Epithelial cell of proximal tubule (primary cell): ENCODE results near the gene MRPL14. TPM values are rescaled to one million over a fixed set of nuclear protein-coding genes. Genes with fewer than 3 reads are reported as not detected.
A peak's percentile ranks its signal among the peaks of the same experiment; 100 is the strongest.

Source experiments
- DNase-seq: peaks from one replicate; pipeline ENCODE4 v3.0.0-alpha.2; 2011; ENCODE audit warnings: low read depth
- H3K4me3 ChIP-seq: 2 replicates; pipeline ENCODE4 v1.5.1; 2011; ENCODE audit warnings: low read depth, mild to moderate bottlenecking, low read length
- total RNA-seq: library from RNA; depleted of rRNA; stranded (reverse); fragments of >200 nt; gene quantifications from 2 replicates; pipeline ENCODE4 v1.2.3, GENCODE V29; 2015
- TF ChIP-seq, protein P1 (sequence below): conservative IDR thresholded peaks from 2 replicates; pipeline ENCODE4 v1.5.1; 2012; ENCODE audit warnings: low read depth, mild to moderate bottlenecking, low read length

Gene MRPL14
- total RNA-seq, 1 donor from 2014 or later = 95.5 TPM

DNA sequence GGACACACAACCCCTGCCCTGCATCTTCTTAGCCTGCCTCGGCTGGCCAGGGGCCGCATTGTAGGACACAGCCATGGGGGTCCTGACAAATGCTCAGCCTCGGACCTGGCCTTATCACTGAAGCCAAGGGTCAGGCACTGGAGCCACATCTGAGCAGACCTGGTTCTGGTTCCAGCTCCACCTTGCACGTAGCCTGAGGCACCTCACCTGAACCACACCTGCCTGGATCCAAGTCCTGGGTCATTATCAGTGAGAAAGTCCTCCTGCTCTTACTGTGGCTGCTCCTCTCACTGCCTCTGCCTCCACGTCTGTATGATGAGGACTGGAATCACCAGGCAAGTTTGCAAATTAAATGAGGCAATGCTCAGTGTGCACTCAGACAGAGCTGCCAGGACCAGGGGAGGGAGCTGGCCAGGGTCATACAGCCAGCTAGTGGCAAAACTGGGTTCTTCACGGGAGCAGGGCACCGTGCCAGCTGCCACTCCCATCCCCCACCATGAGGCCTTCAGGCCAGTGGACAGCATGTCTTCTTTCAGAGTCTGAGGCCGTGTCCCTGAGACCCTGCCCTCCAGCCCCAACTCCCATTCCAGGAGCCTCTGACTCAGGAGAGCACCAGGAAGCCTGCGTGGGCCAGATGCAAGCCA is 40.2 kb downstream of the MRPL14 start:
- no peak overlapping the region for H3K4me3 ChIP-seq
- TF ChIP-seq, protein P1, sequence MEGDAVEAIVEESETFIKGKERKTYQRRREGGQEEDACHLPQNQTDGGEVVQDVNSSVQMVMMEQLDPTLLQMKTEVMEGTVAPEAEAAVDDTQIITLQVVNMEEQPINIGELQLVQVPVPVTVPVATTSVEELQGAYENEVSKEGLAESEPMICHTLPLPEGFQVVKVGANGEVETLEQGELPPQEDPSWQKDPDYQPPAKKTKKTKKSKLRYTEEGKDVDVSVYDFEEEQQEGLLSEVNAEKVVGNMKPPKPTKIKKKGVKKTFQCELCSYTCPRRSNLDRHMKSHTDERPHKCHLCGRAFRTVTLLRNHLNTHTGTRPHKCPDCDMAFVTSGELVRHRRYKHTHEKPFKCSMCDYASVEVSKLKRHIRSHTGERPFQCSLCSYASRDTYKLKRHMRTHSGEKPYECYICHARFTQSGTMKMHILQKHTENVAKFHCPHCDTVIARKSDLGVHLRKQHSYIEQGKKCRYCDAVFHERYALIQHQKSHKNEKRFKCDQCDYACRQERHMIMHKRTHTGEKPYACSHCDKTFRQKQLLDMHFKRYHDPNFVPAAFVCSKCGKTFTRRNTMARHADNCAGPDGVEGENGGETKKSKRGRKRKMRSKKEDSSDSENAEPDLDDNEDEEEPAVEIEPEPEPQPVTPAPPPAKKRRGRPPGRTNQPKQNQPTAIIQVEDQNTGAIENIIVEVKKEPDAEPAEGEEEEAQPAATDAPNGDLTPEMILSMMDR = peak; percentile 15
- no peak for DNase-seq

DNA sequence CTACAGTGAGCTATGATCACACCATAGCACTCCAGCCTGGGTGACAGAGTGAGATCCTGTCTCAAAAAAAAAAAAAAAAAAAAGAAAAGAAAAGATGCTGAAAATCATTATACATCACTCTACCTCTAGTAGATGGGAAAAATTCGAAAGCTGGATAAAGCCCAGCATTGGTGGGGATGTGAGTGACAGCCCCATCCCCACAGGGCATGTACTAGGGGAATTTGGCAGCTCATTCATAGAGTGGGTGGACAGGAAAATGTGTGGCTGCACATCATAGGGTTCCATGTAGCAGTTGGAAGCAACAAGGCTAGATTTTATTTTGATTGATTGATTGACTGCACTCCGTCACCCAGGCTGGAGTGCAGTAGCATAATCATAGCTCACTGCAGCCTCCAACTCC is 42.0 kb downstream of the MRPL14 start:
- DNase-seq = no peak
- TF ChIP-seq, protein P1 = no peak
- no peak overlapping the region for H3K4me3 ChIP-seq

DNA sequence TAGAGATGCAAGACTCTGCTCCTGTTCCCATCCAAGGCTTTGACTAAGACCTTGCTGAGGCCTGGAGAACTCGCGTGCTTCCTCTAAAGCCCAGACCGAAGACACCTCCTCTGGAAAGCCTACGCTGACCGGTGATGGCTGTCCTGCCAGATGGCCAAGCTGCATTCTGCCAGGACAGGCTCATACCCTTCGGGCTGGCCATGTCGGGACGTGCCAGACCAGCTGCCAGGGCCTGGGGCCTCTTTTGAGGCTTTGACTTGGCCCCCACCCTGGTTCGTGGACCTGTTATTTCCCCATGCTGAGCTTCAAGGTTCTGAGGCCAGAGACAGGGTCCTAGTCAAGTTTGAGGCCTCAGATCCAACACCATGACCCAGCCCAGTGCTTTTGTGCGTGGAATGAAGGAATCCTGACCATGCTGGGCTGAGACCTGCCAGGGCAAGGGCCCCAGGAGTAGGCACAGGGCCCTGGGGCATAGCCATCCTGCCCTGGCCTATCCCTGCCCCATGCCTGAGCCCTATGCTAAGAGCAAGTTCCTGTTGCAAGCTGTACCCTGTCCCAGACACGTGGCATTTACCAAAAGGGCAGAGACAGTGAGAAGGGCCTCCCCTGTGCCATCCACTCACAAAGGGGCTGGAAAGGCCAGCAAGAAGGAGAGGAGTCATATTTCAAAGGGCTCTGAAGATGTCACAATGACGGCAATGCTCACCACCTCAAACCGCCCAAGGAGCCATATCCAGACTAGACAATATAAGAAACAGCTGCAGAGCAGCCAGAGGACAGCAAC is 42.8 kb downstream of the MRPL14 start:
- DNase-seq = no peak

DNA sequence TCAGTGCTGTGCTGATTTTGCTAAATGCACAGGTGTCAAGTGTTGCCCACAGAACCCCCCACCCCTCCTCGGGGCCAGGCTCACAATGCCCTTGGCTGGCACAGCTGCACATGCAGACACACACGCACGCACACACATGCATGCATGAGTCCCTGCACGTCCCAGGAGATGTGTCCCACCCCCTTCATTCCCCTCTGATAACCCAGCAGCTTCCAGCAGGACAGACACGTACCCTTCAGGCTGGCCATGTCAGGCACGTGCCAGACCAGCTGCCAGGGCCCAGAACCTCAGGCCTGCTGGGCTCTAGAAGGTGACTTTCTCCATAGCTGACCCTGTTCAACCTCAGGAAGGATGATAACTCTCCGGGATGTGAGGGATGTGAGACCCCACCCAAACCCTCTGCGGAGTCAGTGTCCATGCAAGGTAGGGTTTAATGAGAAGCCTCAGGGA is 44.4 kb downstream of the MRPL14 start:
- DNase-seq = no peak
- H3K4me3 ChIP-seq = no peak overlapping the region
- TF ChIP-seq, protein P1 = no peak

More for the DNA sequence above, 42.8 kb downstream of the MRPL14 start:
- TF ChIP-seq, protein P1 = no peak
- H3K4me3 ChIP-seq = no peak overlapping the region

DNA sequence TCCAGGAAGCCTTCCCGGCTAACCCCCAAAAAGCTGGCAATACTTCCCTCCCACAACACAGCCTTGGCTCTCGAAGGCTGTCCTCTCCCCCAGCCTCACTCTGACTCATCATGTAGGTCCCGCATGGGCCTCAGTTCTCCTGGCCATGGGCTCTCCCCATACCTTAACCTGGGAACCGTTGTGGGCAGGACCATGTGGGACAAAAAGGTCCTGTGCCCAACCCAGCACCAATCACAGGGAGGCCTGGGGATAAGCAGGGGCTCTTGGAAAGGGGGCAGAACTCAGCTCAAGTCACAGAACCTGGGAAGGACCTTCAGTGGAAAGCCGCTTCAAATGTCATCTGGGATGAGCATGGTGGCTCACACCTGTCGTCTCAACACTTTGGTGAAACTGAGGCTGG is 45.5 kb downstream of the MRPL14 start:
- DNase-seq = no peak
- TF ChIP-seq, protein P1 = no peak
- H3K4me3 ChIP-seq = no peak overlapping the region

DNA sequence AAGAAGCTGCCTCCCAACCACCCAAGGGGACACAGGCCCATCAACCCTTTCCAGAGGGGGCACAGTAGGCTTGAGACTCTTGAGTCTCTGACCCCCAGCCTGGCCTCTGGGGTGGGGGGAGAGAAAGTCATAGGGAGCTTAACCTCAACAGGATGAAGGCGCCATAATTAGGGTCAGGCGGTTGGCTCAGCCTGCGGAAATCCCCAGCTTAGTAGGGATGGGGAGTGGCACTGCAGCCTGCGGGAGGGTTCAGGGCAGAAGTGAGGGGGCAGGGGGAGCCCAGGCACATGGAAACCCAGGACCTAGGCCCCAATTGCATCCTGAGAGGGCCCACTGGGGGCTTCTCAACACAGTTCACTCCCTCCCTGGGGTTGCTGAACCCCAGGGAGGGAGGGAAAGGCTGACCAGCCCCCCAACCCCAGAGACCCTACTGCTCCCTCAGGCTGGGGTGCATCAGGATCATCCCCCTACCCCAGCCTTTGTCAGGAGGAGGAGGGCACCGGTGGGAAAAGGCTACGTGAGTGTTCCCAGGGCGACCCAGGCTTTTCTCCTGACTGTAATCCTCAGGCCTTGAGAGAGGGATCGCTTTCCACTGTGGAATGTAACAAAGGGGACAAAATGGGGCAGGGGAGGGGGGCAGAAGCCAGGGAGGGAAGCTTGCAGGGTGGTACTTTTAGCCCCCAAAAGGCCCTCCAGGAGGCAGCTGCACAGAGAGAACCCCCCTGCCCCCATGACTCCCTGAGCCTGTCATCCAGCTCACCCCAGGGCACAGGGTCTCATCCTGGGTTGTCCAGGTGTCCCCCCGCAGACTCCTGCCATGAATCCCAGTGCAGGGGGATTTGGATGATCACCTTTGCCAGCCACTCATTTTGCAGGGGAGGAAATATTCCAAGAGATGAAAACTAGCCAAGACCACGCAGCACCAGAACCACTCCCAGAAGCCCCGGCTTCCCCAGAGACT is 46.4 kb downstream of the MRPL14 start:
- TF ChIP-seq, protein P1 = no peak
- H3K4me3 ChIP-seq = no peak overlapping the region
- DNase-seq = no peak
